Renal cortex interstitium (tissue), 15 donors: ENCODE results near the gene GNE. TPM values are rescaled to one million over a fixed set of nuclear protein-coding genes. Genes with fewer than 3 reads are reported as not detected.
"Not testable (repeated sequence)": the region's sequence is repeated elsewhere in the genome, so short reads cannot be mapped to it uniquely, and the experiment has no call there.

Source experiments
- DNase-seq, 11 donors: peaks; one replicate each; pipeline ENCODE4 v3.0.0-alpha.2; 2013; ENCODE audit warnings: low read depth in 9 of 11, low spot score in 4 of 11; ENCODE audit errors: extremely low read depth in 1 of 11
- long read RNA-seq, 16 experiments: transcript quantifications; one replicate each; lab custom pipeline, GENCODE V29; 2026
- polyA plus RNA-seq, 3 donors: library from polyadenylated mRNA; unstranded; fragments of 120-200 nt; gene quantifications; one replicate each; pipeline ENCODE4 v1.2.1, GENCODE V29; 2013; ENCODE audit not compliant: insufficient read length in 3 of 3

The GNE gene, protein sequence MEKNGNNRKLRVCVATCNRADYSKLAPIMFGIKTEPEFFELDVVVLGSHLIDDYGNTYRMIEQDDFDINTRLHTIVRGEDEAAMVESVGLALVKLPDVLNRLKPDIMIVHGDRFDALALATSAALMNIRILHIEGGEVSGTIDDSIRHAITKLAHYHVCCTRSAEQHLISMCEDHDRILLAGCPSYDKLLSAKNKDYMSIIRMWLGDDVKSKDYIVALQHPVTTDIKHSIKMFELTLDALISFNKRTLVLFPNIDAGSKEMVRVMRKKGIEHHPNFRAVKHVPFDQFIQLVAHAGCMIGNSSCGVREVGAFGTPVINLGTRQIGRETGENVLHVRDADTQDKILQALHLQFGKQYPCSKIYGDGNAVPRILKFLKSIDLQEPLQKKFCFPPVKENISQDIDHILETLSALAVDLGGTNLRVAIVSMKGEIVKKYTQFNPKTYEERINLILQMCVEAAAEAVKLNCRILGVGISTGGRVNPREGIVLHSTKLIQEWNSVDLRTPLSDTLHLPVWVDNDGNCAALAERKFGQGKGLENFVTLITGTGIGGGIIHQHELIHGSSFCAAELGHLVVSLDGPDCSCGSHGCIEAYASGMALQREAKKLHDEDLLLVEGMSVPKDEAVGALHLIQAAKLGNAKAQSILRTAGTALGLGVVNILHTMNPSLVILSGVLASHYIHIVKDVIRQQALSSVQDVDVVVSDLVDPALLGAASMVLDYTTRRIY
- 10 to 100 TPM; 16.7 to 19.5 (median 18.7) TPM for polyA plus RNA-seq
- long read RNA-seq, donor 1, partial matches to known transcripts = 14 of 14 reads
- long read RNA-seq, donor 1, other reads (novel, unspliced or antisense) = 0 of 14 reads
- long read RNA-seq, donor 2 = 0 reads
- long read RNA-seq, donor 3, full-length matches to known transcripts = 2 of 2 reads
- long read RNA-seq, donor 3, partial matches to known transcripts = 0 of 2 reads
- long read RNA-seq, donor 3, other reads (novel, unspliced or antisense) = 0 of 2 reads
- long read RNA-seq, donor 4 = 0 reads
- long read RNA-seq, donor 5 = 0 reads
- long read RNA-seq, donor 6, full-length matches to known transcripts = 2 of 2 reads
- long read RNA-seq, donor 6, partial matches to known transcripts = 0 of 2 reads
- long read RNA-seq, donor 6, other reads (novel, unspliced or antisense) = 0 of 2 reads
- long read RNA-seq, donor 7, full-length matches to known transcripts = 1 of 1 reads
- long read RNA-seq, donor 7, partial matches to known transcripts = 0 of 1 reads
- long read RNA-seq, donor 7, other reads (novel, unspliced or antisense) = 0 of 1 reads
- long read RNA-seq, donor 8, full-length matches to known transcripts = 1 of 1 reads
- long read RNA-seq, donor 8, partial matches to known transcripts = 0 of 1 reads
- long read RNA-seq, donor 8, other reads (novel, unspliced or antisense) = 0 of 1 reads
- long read RNA-seq, donor 9 = 0 reads
- long read RNA-seq, donor 10 = 0 reads
- long read RNA-seq, donor 11, full-length matches to known transcripts = 1 of 1 reads
- long read RNA-seq, donor 11, partial matches to known transcripts = 0 of 1 reads
- long read RNA-seq, donor 11, other reads (novel, unspliced or antisense) = 0 of 1 reads
- long read RNA-seq, donor 12 = 0 reads
- long read RNA-seq, donor 13 = 0 reads
- long read RNA-seq, donor 14, full-length matches to known transcripts = 1 of 1 reads
- long read RNA-seq, donor 14, partial matches to known transcripts = 0 of 1 reads
- long read RNA-seq, donor 14, other reads (novel, unspliced or antisense) = 0 of 1 reads
- long read RNA-seq, donor 15, full-length matches to known transcripts = 1 of 1 reads
- long read RNA-seq, donor 15, partial matches to known transcripts = 0 of 1 reads
- long read RNA-seq, donor 15, other reads (novel, unspliced or antisense) = 0 of 1 reads
- long read RNA-seq, donor 16, full-length matches to known transcripts = 2 of 2 reads
- long read RNA-seq, donor 16, partial matches to known transcripts = 0 of 2 reads
- long read RNA-seq, donor 16, other reads (novel, unspliced or antisense) = 0 of 2 reads

DNA sequence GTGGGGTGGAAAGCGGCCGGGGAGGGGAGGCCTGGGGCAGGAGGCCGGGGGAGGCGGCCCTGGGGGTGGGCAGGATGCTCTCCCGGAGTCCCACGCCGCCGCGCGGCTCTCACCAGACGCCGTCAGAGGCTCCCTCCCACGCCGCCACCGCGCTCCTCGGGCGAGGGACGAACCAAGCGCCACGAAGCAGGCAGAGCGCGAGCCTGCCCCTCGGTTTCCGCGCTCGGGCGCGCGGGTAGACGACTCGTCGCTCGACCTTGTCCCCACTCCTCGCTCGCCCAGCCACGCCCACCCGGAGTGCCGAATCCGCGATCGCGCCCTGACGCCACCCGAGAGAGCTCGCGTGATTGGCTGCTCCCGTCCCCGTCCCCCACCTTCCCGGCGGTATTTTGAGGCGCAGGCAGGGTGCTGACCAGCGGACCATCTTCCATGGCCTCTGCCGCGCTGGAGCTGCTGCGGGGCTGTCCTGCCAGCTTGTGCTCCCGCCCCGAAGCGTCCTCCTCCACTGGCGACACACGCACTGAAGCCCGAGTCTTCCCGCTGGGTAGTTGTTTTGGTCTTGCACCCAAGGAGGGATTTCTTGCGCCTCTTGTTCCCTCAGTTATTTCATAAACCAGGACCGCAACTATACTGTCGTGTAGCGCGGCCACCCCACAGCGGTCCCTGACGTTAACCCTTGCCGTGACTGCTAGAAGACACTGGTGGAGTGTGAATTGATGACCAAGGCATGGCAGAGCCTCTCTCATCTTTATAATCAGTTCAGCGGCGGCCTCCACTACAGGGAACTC, at the start of gene GNE:
GNE (minus strand) TSS at position 241 of the 788 bp plus-strand sequence. CDS start 9,093 bp downstream, outside the sequence.
- DNase-seq = peak; percentile 88 to 97 (median 95)

DNA sequence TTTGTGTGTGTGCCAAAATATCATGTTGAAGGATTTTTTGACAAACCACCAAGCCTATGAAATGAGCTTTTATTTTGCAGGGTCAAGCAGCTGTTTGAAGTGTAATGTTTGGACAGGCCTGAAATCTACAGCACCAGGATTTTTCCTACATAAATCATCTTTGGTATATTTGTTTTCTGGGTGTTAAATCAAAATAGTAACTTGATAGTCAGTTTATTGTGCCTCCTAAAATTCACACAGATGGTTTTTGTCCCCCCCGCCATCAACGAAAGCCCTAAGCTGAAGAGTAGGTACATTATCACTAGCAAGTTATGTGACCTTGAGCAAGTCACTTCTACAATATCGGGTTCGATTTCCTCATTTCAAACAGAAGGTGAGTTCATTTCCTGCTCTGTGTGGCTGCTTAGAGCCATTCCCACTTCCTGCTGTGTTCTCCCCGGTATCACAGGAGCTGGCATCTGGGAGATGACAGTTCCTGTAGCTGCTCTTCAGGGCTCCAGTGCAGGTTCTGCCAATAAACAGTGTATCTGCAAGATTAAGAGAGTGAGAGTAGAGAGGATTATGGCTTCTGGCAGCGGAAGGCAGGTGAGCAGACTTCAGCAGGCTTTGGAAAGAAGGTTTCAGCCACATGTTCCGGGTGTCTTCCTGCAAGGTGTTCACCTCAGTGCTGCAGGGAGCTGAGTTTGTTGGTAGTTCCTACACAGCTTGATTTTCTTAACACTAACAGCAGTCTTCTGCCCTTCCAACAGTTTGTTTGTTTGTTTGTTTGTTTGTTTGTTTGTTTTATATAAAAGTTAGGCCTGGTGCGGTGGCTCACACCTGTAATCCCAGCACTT, 48.4 kb upstream of the GNE start:
- no peak for DNase-seq

DNA sequence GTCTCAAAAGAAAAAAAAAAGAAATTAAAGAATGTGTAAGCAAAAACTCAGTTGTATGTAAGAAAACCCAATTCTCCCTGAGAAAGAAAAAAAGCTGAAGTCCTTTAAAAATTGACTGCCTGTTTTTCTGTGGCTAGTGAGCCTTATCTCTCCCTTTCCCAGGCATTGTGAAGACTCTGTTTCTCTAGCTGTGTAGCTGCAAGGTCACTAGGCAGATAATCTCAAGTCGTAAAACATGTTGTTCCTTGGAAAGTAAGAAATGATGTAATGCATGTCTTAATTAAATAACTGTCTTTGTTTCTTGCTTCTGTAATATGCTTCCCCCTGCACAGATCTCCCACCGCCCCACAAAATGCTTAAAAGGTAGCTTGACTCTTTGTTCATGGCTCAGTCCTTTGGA, 46.1 kb upstream of the GNE start:
- DNase-seq = not testable (repeated sequence)

DNA sequence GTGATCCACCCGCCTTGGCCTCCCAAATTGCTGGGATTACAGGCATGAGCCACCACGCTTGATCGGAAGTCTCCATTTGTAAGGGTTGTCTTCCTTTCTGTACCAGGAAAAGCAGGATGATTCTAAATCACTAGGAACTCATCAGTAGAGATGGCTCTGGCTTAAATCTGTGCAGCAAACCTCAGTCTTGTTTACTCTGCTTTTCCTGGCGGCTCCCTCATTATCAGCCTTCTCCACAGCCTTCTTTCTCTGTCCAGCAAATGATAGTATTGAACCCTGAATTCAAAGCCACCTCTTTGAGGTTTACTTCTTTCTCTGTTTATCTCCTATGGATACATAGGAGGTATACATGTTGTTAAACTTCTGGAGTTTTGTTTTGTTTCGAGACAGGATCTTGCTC, 43.0 kb upstream of the GNE start:
- DNase-seq = no peak

DNA sequence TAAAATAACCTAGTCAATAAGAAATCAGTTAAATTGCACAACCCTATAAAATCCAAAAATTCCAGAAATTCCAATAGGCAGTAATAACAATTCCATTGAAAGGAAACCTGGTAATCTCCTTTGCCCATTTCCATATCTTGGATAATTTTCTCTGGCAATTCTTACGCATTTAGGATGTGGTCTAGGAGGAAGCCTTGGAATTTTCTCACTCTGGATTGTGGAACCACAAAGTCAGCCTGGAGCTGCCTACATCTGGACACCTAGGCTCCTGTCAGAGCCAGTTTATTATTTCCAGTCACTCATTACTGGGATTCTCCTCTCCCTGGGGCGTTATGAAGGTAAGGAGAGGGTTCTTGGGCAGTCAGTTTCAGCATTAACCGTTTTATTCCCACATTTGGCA, 40.3 kb upstream of the GNE start:
- DNase-seq = no peak

DNA sequence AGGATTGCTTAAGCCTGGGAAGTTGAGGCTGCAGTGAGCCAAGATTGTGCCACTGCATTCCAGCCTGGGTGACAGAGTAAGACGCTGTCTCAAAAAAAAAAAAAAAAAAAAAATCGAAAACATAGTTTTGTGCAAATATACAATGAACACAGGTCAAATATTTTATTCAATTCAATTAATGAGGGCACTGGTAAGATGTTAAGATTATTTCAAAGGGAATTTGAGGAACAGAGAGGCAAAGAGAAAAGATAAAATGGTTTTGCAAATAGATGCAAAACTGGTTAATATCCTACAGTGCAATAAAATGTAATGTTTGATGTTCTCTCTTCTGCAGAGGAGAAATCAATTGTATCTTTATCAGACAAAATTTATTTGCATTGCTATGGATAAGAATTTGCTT, 39.5 kb upstream of the GNE start:
- DNase-seq = no peak

DNA sequence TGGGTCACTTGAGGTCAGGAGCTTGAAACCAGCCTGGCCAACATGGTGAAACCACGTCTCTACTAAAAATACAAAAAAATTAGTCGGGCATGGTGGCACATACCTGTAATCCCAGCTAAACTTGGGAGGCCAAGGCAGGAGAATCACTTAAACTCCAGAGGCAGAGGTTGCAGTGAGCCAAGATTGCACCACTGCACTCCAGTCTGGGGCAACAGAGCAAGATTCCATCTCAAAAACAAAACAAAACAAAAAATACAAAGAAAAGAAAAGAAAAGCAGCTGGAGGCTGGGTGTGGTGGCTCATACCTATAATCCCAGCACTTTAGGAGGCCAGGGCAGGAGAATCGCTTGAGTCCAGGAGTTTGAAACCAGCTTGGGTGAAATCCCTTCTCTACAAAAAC, 36.7 kb upstream of the GNE start:
- not testable (repeated sequence) for DNase-seq

DNA sequence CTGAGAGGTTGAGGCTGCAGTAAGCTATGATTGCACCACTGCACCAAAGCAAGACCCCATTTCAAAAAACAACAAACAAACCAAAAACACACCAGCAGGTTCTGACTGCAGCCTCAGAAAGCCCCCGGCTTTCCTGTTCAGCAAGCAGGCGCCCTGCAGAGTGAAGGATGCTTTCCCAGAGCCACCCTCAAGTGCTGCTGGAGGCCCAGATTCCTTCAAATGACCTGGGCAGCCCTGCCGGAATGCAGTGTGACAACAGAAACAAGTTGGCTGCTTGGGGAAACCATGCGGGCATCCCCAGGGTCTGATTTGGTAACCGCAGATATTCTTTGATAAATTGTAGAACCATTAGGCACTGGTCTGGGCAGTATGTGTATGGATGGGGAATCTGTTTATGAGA, 35.7 kb upstream of the GNE start:
- no peak for DNase-seq

DNA sequence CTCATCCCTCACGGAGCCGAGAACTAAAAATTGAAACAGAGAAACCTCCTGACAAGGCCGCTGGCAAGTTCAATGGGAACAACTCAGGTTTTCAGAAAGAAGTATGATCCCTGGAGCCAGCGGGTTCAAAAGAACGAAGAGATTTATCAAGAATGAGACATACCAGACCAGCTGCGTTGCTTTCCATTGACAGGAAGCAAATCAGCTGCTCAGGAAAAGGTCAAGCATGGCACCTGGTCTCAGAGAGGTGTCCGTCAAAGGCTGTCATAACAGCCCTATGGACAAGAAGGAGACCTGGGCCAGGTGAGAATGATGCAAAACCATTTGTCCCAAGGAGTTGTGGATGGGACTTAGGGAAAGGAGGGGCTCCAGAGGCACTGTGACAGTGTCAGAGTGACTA, 34.9 kb upstream of the GNE start:
- DNase-seq = no peak

DNA sequence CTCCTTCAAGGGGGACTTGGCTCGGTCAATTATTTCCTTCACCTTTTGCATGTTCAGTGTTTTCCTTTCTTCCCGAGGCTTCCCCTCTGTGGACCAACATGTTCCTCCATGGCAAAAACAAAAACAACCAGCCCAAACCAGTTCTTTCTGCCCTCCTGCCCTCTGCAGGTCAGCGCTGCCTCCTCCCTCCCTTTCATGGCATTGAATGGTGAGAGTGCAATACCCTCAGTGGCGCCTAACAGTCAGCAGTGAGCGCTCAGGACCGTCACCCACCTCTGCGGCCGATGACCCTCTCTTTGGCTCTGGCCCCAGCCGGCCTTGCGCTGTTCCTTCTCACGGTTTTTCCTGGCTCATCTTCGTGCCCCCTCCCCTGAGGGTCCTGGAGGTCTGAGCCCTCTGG, 34.4 kb upstream of the GNE start:
- no peak for DNase-seq

DNA sequence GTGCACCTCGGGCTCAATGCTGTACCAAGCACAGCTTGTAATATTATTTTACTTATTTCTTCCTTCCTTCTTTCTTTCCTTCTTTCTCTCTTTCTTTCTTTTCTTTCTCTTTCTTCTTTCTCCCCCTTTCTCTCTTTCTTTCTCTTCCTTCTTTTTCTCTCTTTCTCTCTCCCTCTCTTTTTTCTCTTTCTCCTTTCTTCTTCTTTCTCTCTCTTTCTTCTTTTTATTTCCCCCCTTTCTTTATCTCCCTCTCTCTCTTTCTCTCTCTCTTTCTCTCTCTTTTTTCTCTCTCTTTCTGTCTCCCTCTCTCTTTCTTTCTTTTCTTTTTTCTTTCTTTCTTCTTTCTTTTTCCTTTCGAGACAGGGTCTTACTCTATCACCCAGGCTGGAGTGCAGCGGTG, 32.7 kb upstream of the GNE start:
- DNase-seq = no peak

DNA sequence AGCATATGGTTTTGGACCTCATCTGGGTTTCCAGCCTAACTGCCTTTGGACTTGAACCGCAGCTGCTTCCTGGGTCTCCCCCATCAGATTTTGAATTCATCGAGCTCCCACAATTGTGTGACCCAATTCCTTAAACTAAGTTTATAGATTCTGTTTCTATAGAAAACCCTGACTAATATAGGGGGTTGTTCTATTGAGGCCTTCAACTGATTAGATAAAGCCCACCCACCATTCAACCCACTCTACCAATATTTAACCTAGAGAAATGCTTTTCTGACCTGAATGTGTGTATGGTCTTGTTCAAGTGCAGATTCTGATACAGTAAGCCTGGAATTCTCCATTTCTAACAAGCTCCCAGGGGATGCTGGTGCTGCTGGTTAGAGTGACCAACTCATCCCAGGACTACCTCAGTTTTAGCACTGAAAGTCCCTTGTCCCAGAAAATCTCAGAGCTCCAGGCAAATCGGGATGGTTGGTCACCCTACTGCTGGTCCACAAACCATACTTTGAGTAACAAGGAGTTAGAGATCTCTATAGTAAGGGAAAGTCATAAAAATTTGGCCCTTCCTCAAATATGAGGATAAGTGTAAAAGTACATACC, 31.7 kb upstream of the GNE start:
- DNase-seq = no peak

DNA sequence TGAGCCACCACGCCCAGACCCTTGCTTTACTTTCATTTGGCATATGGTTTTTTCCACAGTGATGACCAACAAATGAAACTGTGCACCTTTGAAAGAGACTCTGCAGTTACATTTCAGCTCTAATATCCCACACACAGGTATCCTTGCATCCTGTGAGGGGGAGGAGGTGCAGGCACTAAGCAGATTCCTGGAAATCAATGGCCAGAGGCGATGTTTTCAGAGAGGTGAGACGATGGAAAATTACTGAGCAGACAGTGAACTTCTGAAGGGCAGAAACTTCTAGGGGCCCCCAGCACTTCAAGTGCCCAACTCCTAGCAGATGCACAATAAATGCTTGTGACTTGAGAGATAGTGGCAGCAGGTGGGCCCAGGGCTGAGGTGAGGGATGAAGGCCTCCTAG, 29.8 kb upstream of the GNE start:
- DNase-seq = peak in 3 of 11 donors; percentile 24 to 27 (median 26)

DNA sequence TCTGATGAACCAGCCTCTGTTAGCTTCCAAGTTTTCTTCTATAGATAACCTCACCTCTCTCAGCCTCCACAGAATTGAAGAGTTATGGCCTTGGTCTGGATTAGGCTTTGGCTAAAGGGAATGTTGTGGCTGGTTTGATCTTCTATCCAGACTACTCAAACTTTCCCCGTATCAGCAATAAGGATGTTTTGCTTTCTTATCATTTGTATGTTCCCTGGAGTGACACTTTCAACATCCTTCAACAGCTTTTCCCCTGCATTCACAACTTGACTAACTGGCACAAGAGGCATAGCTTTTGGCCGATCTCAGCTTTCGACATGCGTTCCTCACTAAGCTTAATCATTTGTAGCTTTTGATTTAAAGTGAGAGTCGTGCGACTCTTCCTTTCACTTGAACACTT, 28.1 kb upstream of the GNE start:
- no peak for DNase-seq

DNA sequence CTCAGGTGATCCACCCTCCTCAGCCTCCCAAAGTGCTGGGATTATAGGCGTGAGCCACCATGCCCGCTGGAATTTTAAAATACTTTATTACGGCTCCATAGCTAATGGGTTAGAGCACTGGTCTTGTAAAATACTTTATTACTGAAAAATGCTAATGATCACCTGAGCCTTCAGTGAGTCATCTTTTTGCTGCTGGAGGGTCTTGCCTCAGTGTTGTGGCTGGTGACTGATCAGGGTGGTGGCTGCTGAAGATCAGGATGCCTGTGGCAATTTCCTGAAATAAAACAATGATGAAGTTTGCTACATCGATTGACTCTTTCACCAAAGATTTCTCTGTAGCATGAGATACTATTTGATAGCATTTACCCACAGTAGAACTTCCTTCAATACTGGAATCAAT, 26.0 kb upstream of the GNE start:
- no peak for DNase-seq

DNA sequence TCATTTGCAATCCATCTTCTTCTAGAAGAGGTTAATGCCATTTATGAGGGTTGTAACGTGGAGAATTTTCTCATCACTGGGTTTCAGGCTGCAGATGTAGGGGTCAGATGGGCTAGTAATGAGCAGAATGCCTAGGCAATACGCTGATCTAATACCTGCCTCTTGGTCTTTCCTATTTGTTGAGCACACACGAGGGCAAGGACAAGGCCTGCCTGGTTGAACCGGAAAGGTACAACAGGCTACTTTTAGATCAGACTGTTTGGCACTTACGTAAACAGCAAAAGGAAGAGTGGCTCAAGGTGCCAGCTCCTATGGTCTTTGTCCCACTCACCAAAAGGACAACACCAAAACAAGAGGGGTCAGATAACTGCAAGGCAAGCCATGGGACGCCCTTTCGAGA, 24.0 kb upstream of the GNE start:
- no peak for DNase-seq
